Measurements from ENCODE around the gene TMEM60. TPM values are rescaled to one million over a fixed set of nuclear protein-coding genes. Genes with fewer than 3 reads are reported as not detected.
"Not testable (repeated sequence)": the region's sequence is repeated elsewhere in the genome, so short reads cannot be mapped to it uniquely, and the experiment has no call there.

TMEM60 gene
- total and polyA plus RNA-seq, 10 donors: 10.1 to 33.1 (median 18.6) TPM

GRCh38 chr7:77786741-77787140 lies 11.5 kb downstream of the TMEM60 start:
- no peaks in the 10 kb centered on the region for H3K27me3 ChIP-seq (replicated peaks in 1 of 7)
- TF ChIP-seq POLR2A (IDR thresholded peaks at IDR 0.05) (no peak), CTCF (IDR thresholded peaks at IDR 0.05 in 8 of 11, conservative IDR thresholded peaks at IDR 0.05 in 3 of 11) (no peak), POLR2AphosphoS5 (IDR thresholded peaks at IDR 0.05) (no peak)
- H3K9me3 ChIP-seq: peaks cover 0 to 10% (median 0%) of the 10 kb centered on the region in 8 donors
- H3K36me3 ChIP-seq: peaks cover 0 to 43% (median 1%) of the 10 kb centered on the region in 6 donors
- H3K4me1 ChIP-seq: peaks cover 0 to 6% (median 0%) of the 10 kb centered on the region in 6 donors
- DNase-seq: no peak
- intact Hi-C loops (cut with DNase I; ENCODE audit: low total_unique reads): no loop called here
- no peak overlapping the region for H3K4me3 ChIP-seq
- no peak overlapping the region for H3K27ac ChIP-seq

- DNase-seq: no peak
- Histone ChIP-seq H3K36me3 (peaks cover 0 to 50% (median 3%) of the 10 kb centered on the region in 6 donors), H3K4me3 (no peak overlapping the region), H3K9me3 (peaks cover 0 to 10% (median 0%) of the 10 kb centered on the region in 8 donors), H3K27ac (no peak overlapping the region), H3K4me1 (peaks cover 0 to 4% (median 0%) of the 10 kb centered on the region in 6 donors), H3K27me3 (replicated peaks in 1 of 7) (no peaks in the 10 kb centered on the region)
- intact Hi-C loops (cut with DNase I; ENCODE audit: low total_unique reads): no loop called here
- WGBS, 5 donors: 93 to 100% (median 95%) methylated on average over 3 of the region's 3 CpGs
- TF ChIP-seq POLR2AphosphoS5 (IDR thresholded peaks at IDR 0.05): no peak
- no peak for TF ChIP-seq POLR2A (IDR thresholded peaks at IDR 0.05)
- TF ChIP-seq CTCF (IDR thresholded peaks at IDR 0.05 in 8 of 11, conservative IDR thresholded peaks at IDR 0.05 in 3 of 11): no peak
These were observed 12.2 kb downstream of the TMEM60 start for GRCh38 chr7:77786018-77786417.

GRCh38 chr7:77784426-77784825 lies 13.8 kb downstream of the TMEM60 start:
- H3K4me3 ChIP-seq; intact Hi-C loops (cut with DNase I; ENCODE audit: low total_unique reads); DNase-seq; H3K27me3 ChIP-seq (replicated peaks in 1 of 7); H3K4me1 ChIP-seq; H3K9me3 ChIP-seq: not testable (repeated sequence)
- WGBS, 5 donors: 86 to 96% (median 93%) methylated on average over 10 of the region's 10 CpGs
- peaks cover 0 to 66% (median 11%) of the 10 kb centered on the region in 6 donors for H3K36me3 ChIP-seq
- peak overlapping the region in 1 of 8 donors; percentile 8 for H3K27ac ChIP-seq

GRCh38 chr7:77783545-77783944 lies 14.7 kb downstream of the TMEM60 start:
- Histone ChIP-seq H3K4me3 (no peak overlapping the region), H3K27me3 (replicated peaks in 1 of 7) (no peaks in the 10 kb centered on the region), H3K4me1 (peaks cover 0 to 4% (median 0%) of the 10 kb centered on the region in 6 donors), H3K9me3 (peaks cover 0 to 10% (median 0%) of the 10 kb centered on the region in 8 donors), H3K27ac (no peak overlapping the region), H3K36me3 (peaks cover 0 to 75% (median 19%) of the 10 kb centered on the region in 6 donors)
- 91 to 98% (median 95%) methylated on average over 3 of the region's 3 CpGs for WGBS, 5 donors
- DNase-seq: no peak
- intact Hi-C loops (cut with DNase I; ENCODE audit: low total_unique reads): no loop called here
- no peak for TF ChIP-seq CTCF (IDR thresholded peaks at IDR 0.05 in 8 of 11, conservative IDR thresholded peaks at IDR 0.05 in 3 of 11)
- TF ChIP-seq POLR2A (IDR thresholded peaks at IDR 0.05): no peak
- no peak for TF ChIP-seq POLR2AphosphoS5 (IDR thresholded peaks at IDR 0.05)

- no peak for TF ChIP-seq POLR2AphosphoS5 (IDR thresholded peaks at IDR 0.05)
- TF ChIP-seq CTCF (IDR thresholded peaks at IDR 0.05 in 8 of 11, conservative IDR thresholded peaks at IDR 0.05 in 3 of 11): no peak
- no peak for TF ChIP-seq POLR2A (IDR thresholded peaks at IDR 0.05)
These were observed 15.1 kb downstream of the TMEM60 start for GRCh38 chr7:77783111-77783510.

More at GRCh38 chr7:77783111-77783510, 15.1 kb downstream of the TMEM60 start:
- 92 to 97% (median 96%) methylated on average over 1 of the region's 1 CpG for WGBS, 5 donors
- DNase-seq: no peak
- Histone ChIP-seq H3K27me3 (replicated peaks in 1 of 7) (no peaks in the 10 kb centered on the region), H3K9me3 (peaks cover 0 to 10% (median 0%) of the 10 kb centered on the region in 8 donors), H3K4me3 (no peak overlapping the region), H3K36me3 (peaks cover 0 to 79% (median 23%) of the 10 kb centered on the region in 6 donors), H3K27ac (no peak overlapping the region), H3K4me1 (peaks cover 0 to 4% (median 0%) of the 10 kb centered on the region in 6 donors)
- intact Hi-C loops (cut with DNase I; ENCODE audit: low total_unique reads): no loop called here
